GM18519 (cell line): ENCODE results near the gene KCNAB2.

Experiments
- ATAC-seq: cut with Tn5 transposase; IDR thresholded peaks from one replicate; pipeline ENCODE4 v1.9.1; 2021; ENCODE audit warnings: mild to moderate bottlenecking, moderate library complexity; ENCODE audit not compliant: unreplicated experiment, low FRiP score

Gene KCNAB2

DNA sequence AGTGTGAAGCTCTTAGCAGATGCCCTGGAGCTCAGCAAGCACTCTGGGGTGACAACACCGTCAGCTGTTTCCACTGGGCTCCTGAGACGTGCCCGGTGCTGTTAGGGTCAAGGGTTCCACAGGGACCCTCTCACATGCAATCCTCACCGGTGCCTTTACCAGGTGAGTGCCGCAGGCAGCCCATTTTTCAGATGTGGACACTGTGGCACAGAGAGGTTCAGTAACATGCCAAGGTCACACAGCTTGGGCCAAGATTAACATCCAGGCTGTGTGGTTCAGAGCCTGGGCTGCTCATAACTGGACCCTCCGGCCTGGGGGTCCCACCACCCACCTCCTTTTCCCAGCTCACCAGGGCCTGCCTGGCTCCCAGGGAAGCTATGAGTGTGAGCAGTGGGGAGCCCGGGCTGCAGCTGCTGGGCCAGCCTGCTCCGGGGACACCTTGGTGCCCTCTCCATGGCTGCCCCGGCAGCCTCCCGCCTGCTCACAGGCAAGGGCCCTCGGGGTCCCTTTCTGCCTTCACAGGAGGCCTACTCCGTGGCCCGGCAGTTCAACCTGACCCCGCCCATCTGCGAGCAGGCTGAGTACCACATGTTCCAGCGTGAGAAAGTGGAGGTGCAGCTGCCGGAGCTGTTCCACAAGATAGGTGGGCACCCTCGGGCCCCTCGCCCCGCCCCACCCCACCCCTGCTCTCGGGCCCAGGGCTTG, 49.3 kb downstream of the KCNAB2 start:
- no peak for ATAC-seq

DNA sequence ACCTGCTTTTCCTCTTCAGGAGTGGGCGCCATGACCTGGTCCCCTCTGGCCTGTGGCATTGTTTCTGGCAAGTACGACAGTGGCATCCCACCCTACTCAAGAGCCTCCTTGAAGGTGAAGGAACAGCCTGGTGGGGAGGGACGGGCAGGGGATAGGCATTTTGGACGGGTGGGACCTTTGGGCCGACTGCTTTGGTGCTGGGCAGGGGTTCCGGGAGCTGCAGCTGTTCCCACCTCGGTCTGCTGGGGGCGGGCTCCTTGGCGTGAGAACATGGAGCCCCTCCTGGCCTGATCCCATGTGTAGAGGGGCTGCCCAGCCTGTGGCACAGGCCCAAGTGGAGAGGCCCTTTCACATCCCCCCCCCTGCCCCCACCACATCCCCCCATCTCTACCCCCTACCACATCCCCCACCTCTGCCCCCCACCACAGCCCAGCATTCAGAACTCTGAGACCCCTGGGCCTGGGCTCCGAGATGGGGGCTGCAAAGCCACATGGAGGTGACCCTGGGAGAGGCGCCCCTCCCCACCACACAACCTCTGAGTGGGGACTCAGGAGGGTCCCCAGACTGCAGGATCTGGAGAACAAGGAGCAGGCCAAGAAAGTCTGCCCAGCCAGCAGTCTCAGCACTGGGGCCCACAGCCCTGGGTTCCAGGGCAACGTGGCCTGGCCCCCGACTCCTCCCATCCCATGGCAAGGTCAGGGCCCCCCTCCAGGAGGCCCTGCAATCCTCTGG, 50.0 kb downstream of the KCNAB2 start:
- no peak for ATAC-seq

DNA sequence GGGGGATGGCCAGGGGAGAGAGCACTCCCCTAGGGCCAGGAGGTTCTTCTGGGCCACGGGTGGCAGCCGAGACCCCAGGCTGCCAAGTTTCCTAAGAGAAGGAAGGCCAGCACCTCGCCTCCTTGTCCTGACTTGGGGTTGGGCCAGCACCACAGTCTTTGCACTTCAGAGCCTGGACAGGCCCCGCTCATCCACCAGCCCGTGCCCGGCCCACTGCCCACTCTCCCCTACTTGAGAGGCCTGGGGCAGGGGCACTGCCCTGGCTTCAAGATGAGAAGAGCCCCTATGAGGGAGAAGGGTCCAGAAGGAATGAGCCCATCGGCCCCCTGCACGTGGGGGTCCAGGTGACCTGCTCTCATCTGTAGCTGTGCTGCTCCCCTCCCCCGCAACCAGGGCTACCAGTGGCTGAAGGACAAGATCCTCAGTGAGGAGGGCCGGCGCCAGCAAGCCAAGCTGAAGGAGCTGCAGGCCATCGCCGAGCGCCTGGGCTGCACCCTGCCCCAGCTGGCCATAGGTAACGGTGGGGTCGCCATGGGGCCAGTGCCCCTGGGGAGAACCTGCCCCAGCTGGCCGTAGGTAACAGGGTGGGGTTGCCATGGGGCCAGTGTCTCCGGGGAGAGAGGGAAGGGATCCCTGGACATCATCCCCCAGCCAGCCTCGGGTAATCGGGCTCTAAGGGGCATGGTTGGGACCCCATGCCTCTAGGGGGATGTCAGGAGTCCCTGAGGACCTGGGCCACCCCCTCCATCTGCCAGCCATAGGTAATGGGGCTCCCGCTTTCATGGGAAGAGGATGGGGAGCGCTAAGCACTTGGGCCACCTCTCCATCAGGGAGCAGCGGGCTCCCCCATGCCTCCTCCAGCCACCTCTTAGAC, 50.8 kb downstream of the KCNAB2 start:
- no peak for ATAC-seq

DNA sequence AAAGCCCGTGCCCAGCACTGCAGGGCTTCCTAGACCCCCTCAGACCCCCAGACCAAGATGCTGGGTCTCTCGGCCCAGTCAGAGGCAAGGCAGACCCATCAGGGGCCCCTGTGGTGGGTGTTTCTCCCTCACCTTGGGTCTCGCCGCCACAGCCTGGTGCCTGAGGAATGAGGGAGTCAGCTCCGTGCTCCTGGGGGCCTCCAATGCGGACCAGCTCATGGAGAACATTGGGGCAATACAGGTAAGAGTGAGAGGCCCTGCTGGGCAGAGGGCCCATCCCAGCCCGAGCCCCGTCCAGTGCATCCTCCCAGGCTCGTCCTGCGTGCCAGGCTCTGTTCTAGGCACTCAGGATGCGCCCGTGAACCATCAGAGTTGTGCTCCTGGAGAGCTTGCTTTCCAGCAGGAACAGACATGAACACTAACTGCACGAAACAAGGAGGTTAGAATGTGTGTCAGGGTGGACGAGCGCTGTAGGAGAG, 51.5 kb downstream of the KCNAB2 start:
- no peak for ATAC-seq

DNA sequence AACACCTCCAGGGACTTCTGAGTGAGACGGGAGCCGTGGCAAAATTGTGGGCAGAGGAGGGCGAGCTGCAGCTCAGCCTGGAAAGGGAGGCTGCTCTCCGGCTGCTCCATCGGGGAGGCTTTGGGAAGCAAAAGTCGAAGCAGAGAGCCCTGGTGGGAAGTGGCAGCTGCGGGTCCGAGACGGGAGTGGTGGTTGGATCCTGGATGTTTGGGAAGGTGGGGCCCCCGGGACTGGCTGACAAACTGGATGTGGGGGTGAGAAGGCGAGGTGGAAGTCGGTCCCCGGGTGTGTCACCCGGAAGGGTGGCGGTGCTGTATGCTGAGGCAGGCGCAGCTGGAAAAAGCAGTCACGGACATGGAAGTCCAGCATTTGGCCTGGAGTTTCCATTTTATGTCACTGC, 52.1 kb downstream of the KCNAB2 start:
- no peak for ATAC-seq

DNA sequence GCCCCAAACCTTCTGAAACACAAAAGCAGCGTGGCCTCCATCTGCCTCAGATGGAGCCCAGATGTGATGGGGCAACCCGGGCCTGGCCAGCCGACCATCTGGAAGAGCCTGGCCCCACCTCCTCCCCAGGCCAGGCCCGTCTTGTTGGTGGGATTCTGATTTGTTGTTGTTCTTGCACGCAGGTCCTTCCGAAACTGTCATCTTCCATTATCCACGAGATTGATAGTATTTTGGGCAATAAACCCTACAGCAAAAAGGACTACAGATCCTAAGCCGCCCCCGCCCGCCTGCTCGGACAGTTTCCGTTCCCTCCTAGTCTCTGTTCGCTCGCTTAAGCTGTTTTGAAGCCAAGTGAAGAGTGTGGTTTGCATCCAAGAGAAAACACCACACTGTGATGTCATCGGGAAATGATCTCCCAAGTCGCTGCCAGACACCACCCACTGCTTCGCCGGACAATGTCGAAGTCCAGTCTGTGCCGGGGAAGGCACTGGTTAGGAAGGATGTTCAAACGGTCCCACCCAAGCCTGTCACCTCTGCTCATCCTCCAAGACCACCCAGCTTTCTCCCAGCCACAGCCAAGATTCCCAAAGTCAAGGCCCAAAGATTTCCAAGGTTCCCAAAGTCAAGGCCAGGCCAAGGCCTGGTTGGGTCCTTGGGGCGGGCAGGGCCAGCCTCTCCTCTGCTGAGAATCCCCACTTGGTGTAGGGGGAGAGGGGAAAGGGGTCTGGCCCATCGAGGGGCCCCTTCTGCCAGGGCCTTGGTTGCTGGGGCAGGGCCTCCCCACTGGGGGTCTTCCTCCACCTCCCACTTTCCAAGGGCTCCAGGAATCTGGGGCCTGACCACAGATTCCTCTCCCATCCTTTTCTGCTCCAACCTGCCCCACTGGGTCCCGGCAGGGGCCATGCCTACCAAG, 52.9 kb downstream of the KCNAB2 start:
- no peak for ATAC-seq

DNA sequence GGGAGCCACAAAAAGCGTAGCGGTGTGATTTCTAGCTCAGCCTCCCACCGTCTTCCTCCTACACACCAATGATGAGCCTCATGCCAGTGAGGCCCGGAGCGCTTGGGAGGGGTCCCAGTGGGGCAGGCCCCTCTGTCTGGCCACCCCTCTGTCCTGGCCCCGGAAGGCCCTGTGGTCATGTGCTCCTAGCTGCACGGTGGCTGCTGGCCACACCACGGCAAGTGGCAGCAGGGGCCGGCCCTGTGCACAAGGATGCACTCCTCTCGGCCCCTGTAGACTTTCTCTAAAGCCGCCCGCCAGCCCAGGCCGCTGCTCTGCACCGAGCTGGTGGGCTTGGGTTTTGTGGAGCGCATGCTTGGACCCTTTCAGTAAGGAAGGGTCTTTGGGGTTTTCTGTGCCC, 53.6 kb downstream of the KCNAB2 start:
- no peak for ATAC-seq

DNA sequence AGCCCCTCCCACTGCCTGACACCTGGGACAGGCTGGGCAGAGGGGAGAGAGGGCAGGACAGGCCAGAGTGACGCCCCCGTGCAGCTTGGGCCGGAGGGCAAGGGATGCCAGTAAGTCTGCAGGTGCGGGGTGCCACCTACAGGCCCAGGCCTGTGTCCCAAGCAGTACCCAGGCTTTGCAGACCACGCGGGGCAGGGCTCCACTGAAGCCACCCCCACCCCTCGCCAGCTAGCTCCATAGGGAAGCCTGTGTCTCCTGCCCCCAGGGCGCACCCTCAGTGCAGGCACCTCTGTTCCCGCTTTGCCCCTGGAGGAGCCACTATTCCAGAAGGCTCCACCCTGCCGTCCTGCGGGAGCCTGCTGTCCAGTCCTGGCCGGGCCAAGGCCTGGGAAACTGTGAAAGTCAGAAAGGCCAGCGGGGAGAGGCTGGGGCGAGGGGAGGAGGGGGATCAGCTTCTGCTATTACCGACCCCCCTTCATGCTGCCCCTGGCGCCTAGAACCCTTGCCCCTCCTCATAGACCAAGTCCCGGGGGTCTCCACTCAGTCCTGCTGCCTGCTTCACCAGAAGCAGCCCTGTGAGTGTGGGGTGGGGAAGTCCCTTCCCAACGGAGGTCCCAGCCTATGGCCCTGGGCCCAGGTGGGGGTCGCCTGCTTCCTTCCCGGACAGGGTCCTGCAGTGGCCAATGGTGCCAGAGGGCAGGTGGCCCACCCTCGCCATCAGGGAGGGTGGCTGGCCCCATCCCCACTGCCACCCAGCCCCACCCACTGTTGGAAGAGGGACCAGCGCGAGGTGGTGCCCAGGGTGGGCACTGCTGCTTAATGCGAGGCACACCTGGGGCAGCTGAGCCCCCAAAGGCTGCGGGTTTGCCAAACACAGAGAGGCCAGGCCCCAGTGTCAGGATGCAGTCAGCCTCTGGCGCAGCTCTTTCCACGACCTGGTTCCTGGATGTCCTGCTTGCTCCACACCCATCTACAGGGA, 54.4 kb downstream of the KCNAB2 start:
- ATAC-seq: no peak

DNA sequence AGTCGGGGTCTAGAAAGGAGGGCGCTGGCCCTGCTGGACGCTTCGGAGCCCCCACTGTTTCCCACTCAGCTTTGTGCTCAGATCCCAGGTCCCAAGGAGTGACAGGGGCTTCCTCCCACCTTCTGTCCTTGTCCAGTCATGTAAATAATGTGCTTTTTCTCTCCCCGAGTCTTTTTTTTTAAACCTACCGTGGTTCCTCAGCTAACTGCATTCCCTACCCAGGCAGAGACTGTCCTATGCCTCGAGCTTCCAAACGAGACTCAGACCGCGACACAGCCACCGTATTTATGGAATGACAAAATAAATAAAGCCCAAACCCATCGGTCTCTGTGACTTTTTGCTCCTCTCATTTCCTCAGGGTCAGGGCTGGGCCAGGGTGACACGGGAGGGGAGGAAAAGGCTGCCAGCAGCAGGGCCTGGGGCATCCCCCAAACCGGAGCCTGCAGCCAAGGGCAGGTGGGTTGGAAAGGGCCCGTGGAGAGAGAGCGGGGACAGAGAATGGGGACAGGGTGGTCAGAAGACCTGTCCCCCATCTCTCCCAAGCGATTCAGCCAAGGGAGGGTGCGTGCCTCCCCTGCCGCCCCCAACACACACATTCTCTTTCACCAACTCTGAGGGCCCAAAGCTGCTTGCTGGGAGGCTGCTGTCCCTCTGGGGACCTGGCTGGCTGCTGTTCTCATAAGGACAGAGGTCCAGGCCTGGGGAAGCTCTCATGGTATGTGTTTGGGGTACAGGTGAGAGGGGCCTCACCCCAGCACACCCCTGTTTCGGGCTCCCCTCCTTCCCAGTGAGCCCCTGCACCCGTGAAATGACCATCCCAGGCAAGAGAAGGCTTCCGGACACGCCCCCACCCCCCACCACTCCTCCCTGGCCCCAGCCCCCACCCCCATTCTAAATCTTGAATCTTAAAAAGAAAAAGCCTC, 55.4 kb downstream of the KCNAB2 start:
- ATAC-seq: no peak

DNA sequence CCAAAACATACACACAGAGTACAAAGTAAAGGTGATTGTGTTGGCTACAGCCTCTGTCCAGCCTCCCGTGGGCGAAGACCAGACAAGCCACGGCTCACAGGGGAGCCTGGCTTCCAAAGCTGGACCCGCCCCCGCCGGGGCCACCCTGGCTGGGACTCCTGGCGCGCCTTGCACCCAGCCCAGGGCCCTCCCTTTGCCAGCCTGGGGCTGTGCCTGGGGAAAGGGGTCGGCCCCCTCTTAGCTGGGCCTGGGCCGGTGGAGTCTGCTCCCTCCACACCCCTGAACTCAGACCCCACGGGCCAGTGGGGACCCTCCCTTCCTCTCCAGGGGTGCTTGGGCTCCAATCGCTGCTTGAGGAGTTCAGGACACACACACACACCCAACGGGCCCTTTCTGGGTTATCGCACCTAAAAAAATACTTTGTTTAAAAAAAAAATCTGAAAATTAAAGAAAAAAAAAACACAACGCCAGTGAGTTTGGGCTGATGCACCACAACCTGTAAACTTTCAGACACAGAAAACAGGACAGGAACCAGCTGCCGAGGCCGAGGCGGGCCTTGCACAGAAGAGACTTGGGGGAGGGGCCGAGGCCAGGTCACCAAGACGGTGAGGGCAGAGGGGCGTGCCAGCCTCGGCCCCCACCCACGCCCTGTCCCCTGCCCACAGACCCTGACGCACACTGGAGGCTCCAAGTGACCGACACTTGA, 56.3 kb downstream of the KCNAB2 start:
- no peak for ATAC-seq

DNA sequence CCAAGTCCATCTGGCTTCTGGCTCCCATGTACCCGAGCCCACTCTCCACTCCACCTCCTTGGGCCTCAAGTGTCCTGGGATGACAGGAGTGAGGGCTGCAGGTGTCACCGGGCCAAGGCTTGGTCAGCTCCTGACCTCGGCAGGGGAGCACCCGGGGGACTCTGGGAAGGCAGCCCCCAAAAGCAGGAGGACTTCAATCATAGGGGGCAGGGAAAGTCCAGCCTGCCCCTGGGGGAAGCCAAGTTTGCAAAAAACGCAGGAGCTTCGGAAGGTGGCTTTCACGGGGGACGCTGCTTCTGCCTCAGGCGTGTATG, 56.8 kb downstream of the KCNAB2 start:
- ATAC-seq: no peak

DNA sequence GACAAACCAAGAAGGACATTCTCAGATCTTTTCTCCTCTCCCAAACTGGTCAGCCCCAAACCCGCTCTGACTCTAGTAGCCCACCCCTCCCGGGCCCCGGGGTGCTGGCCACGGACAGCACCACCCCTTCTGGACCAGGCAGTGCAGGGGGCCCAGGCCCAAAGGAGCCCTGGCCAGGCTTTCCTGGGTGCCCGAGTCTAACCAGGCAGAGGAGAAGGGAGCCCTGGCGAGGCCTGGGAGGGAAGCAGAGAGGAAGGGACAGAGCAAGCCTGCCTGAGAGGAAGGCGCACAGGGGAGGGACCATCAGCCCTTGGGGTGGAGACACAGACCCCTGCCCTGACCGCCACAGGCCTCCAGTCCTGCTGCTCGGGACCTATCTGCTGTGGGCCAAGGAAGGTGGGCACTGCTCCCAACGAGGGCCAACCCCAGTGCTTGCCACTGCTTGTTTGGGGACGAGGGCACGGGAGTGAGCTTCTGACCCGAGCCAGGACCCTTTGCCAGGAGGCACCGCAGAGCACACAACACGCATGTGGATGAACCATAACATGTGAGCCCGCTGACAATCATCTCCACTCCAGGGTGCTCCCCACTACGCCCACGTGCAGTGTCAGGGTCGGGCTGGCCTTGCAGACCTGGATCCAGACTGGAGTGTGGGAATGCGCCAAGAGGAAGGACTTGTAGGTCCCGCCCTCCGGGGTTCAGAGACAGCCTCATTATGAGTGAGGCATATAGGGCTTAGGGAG, 57.6 kb downstream of the KCNAB2 start:
- ATAC-seq: no peak

DNA sequence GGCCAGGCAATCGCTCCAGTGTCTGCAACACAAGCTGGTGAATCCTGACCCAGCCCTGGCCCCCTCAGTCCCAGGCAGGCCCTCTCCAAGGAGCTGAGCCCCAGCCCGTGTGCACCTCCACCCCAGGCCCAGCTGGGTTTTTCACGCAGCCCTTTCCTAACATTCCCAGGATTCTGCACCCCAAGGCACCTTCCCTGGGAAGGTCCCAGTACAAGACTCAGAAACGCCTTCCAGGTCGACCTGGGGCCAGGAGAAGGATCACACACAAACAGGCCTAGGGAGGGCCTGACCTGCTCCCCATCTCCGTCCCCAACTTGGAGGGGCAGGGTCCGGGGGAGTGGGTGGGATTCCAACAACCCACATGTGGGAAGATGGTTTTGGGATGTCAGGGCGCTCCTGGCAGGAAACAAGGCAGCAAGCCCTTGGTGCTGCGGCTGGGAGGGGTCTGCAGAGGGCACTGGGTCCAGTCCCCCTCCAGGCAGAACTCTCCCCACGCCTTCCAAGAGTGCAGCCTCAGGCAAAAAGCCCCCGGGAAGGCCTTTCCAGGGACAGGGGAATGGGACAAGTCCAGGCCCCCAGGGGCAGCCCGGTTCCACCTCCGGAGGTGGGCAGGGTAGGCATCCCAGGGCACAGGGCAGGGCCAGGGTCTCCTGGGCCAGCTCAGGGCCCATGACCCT, 58.3 kb downstream of the KCNAB2 start:
- ATAC-seq: no peak

DNA sequence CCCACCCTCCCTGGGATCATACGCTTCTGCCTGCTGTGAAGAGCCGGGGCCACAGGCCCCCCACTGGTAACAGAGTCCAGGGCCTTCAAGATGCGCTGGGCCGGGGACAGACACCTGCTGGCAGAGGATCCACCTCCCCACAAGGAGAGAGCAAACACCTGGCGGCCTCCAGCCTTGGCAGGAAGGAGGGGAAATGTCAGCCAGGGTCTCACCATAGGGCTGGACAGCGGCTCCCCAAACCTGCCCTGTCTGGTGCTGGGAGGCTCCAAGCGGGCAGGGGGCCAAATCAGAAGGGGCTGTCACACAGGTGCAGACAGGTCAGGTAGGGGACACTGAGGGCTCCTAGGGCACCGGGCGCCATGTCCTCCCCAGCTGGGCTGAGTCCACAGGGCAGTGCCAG, 58.9 kb downstream of the KCNAB2 start:
- no peak for ATAC-seq

DNA sequence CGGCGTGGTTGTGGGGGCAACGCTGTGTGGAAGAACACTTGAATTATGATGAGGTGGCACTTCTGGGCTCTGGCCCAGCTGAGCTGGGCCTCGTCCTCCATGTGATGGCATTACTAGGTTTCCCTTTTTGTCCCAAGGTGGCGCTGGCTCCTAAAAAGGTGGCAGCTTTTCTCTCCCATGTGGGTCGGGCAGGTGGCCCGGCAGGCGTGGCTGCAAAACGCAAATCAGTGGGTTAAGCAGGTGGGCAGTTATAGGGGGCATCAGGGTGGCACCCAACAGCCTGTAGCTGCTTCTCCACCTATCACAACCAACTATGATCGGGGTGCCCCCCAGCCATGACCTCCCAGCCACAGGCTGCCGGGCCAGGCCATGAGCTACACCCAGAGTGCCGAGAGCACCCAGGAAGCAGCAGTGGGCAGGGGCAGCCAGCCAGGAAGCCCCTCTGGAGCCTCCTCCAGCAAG, 59.6 kb downstream of the KCNAB2 start:
- no peak for ATAC-seq

DNA sequence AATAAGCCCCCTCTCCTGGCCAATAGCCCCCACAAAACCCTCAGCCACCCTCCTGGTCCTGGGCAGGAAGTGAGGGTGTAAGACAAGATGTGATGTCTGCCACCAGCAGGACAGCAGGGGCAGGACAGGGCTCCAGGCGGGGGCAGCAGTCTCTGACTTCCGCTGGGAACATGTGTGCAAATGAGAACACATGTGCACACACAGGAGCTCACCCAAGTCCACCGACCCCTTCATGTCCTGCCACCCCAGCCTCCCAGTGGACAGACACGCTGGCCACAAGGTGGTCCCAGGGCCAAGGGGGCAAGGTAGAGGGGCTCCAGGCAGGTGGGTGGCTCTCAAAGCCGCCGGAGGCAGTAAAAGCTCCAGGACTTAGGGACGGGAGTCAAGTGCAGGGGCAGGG, 60.1 kb downstream of the KCNAB2 start:
- ATAC-seq: no peak
